GM12878 (cell line): ENCODE results near the gene EPHA4. TPM values are rescaled to one million over a fixed set of nuclear protein-coding genes. Genes with fewer than 3 reads are reported as not detected.

Source experiments
- ATAC-seq: fragments of 200-7000 bp; cut with Tn5 transposase; 3 replicates; pipeline ENCODE4 v1.9.1; 2020; ENCODE audit warnings: mild to moderate bottlenecking, moderate library complexity
- BruUV-seq: library from RNA; stranded (reverse); fragments of 400-500 nt; replicated peaks from 2 replicates; lab custom pipeline; 2021; lab: Mats Ljungman, UMichigan
- CTCF ChIA-PET: fragments of 300-600 bp; sonication (Branson Sonifier 250); formaldehyde crosslinking; extraction: SDS; loops from one replicate; lab custom pipeline; 2021; ENCODE audit warnings: inconsistent platforms; lab: Yijun Ruan, JAX
- POLR2A ChIA-PET: fragments of 350-600 bp; formaldehyde crosslinking; extraction: SDS; loops from one replicate; lab custom pipeline; 2021; ENCODE audit warnings: inconsistent platforms; lab: Charles Lee
- RAD21 ChIA-PET: fragments of 300-600 bp; sonication (Branson Sonifier 250); formaldehyde crosslinking; loops from one replicate; lab custom pipeline; 2023; ENCODE audit warnings: antibody characterized with exemption; ENCODE audit not compliant: unreplicated experiment; lab: Charles Lee
- SMC1A ChIA-PET: fragments of 300-600 bp; sonication (Branson Sonifier 250); formaldehyde crosslinking; loops from one replicate; lab custom pipeline; 2023; ENCODE audit not compliant: unreplicated experiment, uncharacterized antibody; lab: Charles Lee
- DNase-seq: peaks from one replicate; pipeline ENCODE4 v3.0.0-alpha.2; 2011; ENCODE audit warnings: low read depth, low spot score
- FAIRE-seq: peaks from 3 replicates; lab custom pipeline; 2011; peaks lifted over from hg19 to GRCh38; lab: Jason Lieb, UNC
- H2AFZ ChIP-seq: 2 replicates; pipeline ENCODE4 v1.6.0; 2011; ENCODE audit warnings: low read depth, low read length, control low read depth; ENCODE audit not compliant: control insufficient read depth
- H3K27ac ChIP-seq: 2 replicates; pipeline ENCODE4 v1.5.1; 2011; ENCODE audit warnings: control low read depth; ENCODE audit not compliant: control insufficient read depth, insufficient read depth
- H3K27me3 ChIP-seq, 2 experiments: replicated peaks in 1 of 2; 2 replicates each; pipeline versions ENCODE4 v1.6.0 to v1.6.1; 2011; ENCODE audit warnings: low read length in 1 of 2; ENCODE audit not compliant: control insufficient read depth in 2 of 2, insufficient read depth in 2 of 2
- H3K36me3 ChIP-seq, 2 experiments: 2 replicates each; pipeline ENCODE4 v1.5.1; 2011; ENCODE audit warnings: low read length in 1 of 2; ENCODE audit not compliant: control insufficient read depth in 2 of 2, insufficient read depth in 2 of 2
- H3K4me1 ChIP-seq: 2 replicates; pipeline ENCODE4 v1.6.1; 2011; ENCODE audit warnings: mild to moderate bottlenecking, low read length, moderate library complexity, mixed read lengths; ENCODE audit not compliant: control insufficient read depth, insufficient read depth
- H3K4me2 ChIP-seq: 2 replicates; pipeline ENCODE4 v1.6.0; 2011; ENCODE audit warnings: control low read depth; ENCODE audit not compliant: control insufficient read depth, insufficient read depth
- H3K4me3 ChIP-seq: fragments of 200-600 bp; sonication (generic); 2 replicates; pipeline ENCODE4 v1.5.1; 2016
- H3K79me2 ChIP-seq: 2 replicates; pipeline ENCODE4 v1.6.0; 2011; ENCODE audit warnings: low read length; ENCODE audit not compliant: control insufficient read depth, insufficient read depth
- H3K9ac ChIP-seq: 2 replicates; pipeline ENCODE4 v1.8.0; 2011; ENCODE audit warnings: low read length, control low read depth, mixed read lengths; ENCODE audit not compliant: control insufficient read depth, insufficient read depth
- H3K9me3 ChIP-seq: replicated peaks from 3 replicates; pipeline ENCODE4 v1.5.1; 2011; ENCODE audit warnings: mild to moderate bottlenecking, low read length; ENCODE audit not compliant: control insufficient read depth, insufficient read depth
- H4K20me1 ChIP-seq: 2 replicates; pipeline ENCODE4 v1.6.0; 2011; ENCODE audit not compliant: control insufficient read depth, insufficient read depth
- BACH1 ChIP-seq: fragments of 450-650 bp; IDR thresholded peaks from 2 replicates; pipeline ENCODE4 v1.6.1; 2017; ENCODE audit warnings: mild to moderate bottlenecking, borderline replicate concordance
- CUX1 ChIP-seq: IDR thresholded peaks from 2 replicates; pipeline ENCODE4 v1.6.1; 2012; ENCODE audit warnings: improper control_type of control experiment, low read depth, low read length; ENCODE audit not compliant: insufficient replicate concordance
- IKZF1 ChIP-seq: fragments of 450-650 bp; conservative IDR thresholded peaks from 2 replicates; pipeline ENCODE4 v1.6.1; 2017; ENCODE audit warnings: antibody characterized with exemption, mild to moderate bottlenecking
- RAD21 ChIP-seq: IDR thresholded peaks from 2 replicates; pipeline ENCODE4 v1.6.1; 2011; ENCODE audit warnings: mild to moderate bottlenecking, low read depth, low read length, moderate library complexity; ENCODE audit not compliant: insufficient read depth
- SIX5 ChIP-seq: IDR thresholded peaks from 2 replicates; pipeline ENCODE4 v1.6.1; 2011; ENCODE audit warnings: mild to moderate bottlenecking, low read depth, low read length, moderate library complexity; ENCODE audit not compliant: severe bottlenecking
- ZBTB33 ChIP-seq: fragments of 450-650 bp; IDR thresholded peaks from 2 replicates; pipeline ENCODE4 v1.6.1; 2017; ENCODE audit warnings: mild to moderate bottlenecking
- ZNF207 ChIP-seq: fragments of 450-650 bp; IDR thresholded peaks from 2 replicates; pipeline ENCODE4 v1.6.1; 2014; ENCODE audit warnings: antibody characterized with exemption, mild to moderate bottlenecking, borderline replicate concordance
- ZNF384 ChIP-seq: IDR thresholded peaks from 2 replicates; pipeline ENCODE4 v1.6.1; 2012; ENCODE audit warnings: low read depth, mild to moderate bottlenecking, low read length, improper control_type of control experiment, borderline replicate concordance
- WGBS: methylation state at CpG from one replicate; pipeline ENCODE4 v1.1.6; 2016; ENCODE audit warnings: low lambda C conversion rate; ENCODE audit not compliant: insufficient replicate concordance, insufficient coverage; ENCODE audit errors: missing lambda C conversion rate; 5-methylcytosine and 5-hydroxymethylcytosine counted together
- in situ Hi-C: fragments of 300-500 bp; cut with MboI; formaldehyde crosslinking; loops from 9 replicates; pipeline ENCODE4 v1.14.3; 2018; ENCODE audit warnings: mixed read lengths
- intact Hi-C: fragments of 100-400 bp; cut with micrococcal nuclease; formaldehyde crosslinking; loops from one replicate; pipeline ENCODE4 v1.14.2; 2022; ENCODE audit not compliant: unreplicated experiment
- polyA plus RNA-seq, 11 experiments: library from polyadenylated mRNA; depleted of rRNA in 4 of 11; unstranded in 6 of 11; stranded (reverse) in 5 of 11; fragments of >200 nt; fragmentation: Nextera tagmentation in 4 of 11; fragmentation: Illumina TruSeq in 1 of 11; extraction: Ambion mirVana in 4 of 11; extraction: Trizol in 1 of 11; gene quantifications; 1 replicate in 1 of 11; 2 replicates in 10 of 11; pipeline versions ENCODE4 v1.2.1 to v1.2.3, GENCODE V29; 2011 to 2016; ENCODE audit warnings: inconsistent platforms in 2 of 11, missing spikeins in 2 of 11, low read depth in 1 of 11
- total RNA-seq, 4 experiments: library from RNA; depleted of rRNA in 3 of 4; stranded (reverse); fragments of >200 nt in 3 of 4; fragmentation: Illumina TruSeq in 1 of 4; extraction: Trizol in 1 of 4; gene quantifications; 2 replicates each; pipeline versions ENCODE4 v1.2.1 to v1.2.3, GENCODE V29; 2013 to 2021
- TF ChIP-seq, protein P1 (sequence below): fragments of 450-650 bp; IDR thresholded peaks from 2 replicates; pipeline ENCODE4 v1.6.1; 2014; ENCODE audit warnings: mild to moderate bottlenecking
- TF ChIP-seq, protein P2 (sequence below): fragments of 150-350 bp; IDR thresholded peaks from 2 replicates; pipeline ENCODE4 v1.6.1; 2014; ENCODE audit warnings: mild to moderate bottlenecking, low read depth, low read length

EPHA4 gene
- total and polyA plus RNA-seq, 10 of the 15 experiments (the other 5 are each of a cell fraction or from before 2014, with no cell fraction given), result 0.06 to 1.5 (median 0.33) TPM; not detected in 1

- H3K27me3 ChIP-seq, result no peaks in the 10 kb centered on the region; a peak in 1 of 4 replicates
- H3K9ac ChIP-seq, result no peak overlapping the region
- FAIRE-seq, result no peak
- no peak for TF ChIP-seq IKZF1
- TF ChIP-seq SIX5, result no peak
- TF ChIP-seq, protein P1, sequence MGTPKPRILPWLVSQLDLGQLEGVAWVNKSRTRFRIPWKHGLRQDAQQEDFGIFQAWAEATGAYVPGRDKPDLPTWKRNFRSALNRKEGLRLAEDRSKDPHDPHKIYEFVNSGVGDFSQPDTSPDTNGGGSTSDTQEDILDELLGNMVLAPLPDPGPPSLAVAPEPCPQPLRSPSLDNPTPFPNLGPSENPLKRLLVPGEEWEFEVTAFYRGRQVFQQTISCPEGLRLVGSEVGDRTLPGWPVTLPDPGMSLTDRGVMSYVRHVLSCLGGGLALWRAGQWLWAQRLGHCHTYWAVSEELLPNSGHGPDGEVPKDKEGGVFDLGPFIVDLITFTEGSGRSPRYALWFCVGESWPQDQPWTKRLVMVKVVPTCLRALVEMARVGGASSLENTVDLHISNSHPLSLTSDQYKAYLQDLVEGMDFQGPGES, result no peak
- no peak for TF ChIP-seq ZNF384
- no peak for TF ChIP-seq ZBTB33
- no peak for TF ChIP-seq ZNF207
- no peak for TF ChIP-seq BACH1
- TF ChIP-seq CUX1, result no peak
- TF ChIP-seq, protein P2, sequence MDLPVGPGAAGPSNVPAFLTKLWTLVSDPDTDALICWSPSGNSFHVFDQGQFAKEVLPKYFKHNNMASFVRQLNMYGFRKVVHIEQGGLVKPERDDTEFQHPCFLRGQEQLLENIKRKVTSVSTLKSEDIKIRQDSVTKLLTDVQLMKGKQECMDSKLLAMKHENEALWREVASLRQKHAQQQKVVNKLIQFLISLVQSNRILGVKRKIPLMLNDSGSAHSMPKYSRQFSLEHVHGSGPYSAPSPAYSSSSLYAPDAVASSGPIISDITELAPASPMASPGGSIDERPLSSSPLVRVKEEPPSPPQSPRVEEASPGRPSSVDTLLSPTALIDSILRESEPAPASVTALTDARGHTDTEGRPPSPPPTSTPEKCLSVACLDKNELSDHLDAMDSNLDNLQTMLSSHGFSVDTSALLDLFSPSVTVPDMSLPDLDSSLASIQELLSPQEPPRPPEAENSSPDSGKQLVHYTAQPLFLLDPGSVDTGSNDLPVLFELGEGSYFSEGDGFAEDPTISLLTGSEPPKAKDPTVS, result no peak
- TF ChIP-seq RAD21, result no peak
- ATAC-seq, result no peak
- BruUV-seq, result no TSS peak
- H3K79me2 ChIP-seq, result no peaks in the 10 kb centered on the region
- no peaks in the 10 kb centered on the region for H3K36me3 ChIP-seq
- DNase-seq, result no peak
- RAD21 ChIA-PET, result no interaction called here
- H3K4me2 ChIP-seq, result no peak overlapping the region
- no peaks in the 10 kb centered on the region for H3K9me3 ChIP-seq
- no peaks in the 10 kb centered on the region for H4K20me1 ChIP-seq
- H3K4me3 ChIP-seq, result no peak overlapping the region
- H2AFZ ChIP-seq, result no peak overlapping the region
- 36% methylated on average over 6 of the region's 6 CpGs for WGBS
- no peak overlapping the region for H3K27ac ChIP-seq
- SMC1A ChIA-PET, result no interaction called here
- CTCF ChIA-PET, result no interaction called here
- POLR2A ChIA-PET, result no interaction called here
- in situ Hi-C loops (no loop called here), intact Hi-C loops (no loop called here)
- no peaks in the 10 kb centered on the region for H3K4me1 ChIP-seq
Observed at GRCh38 chr2:221426929-221427328, 145.2 kb downstream of the EPHA4 start.
